H9 (cell line): ENCODE data around the gene SLC13A5. TPM values are rescaled to one million over a fixed set of nuclear protein-coding genes. Genes with fewer than 3 reads are reported as not detected.

Experiments
- DNase-seq: peaks from one replicate; pipeline ENCODE4 v3.0.0-alpha.2; 2017
- H2AFZ ChIP-seq: one replicate; pipeline ENCODE4 v1.6.1; 2013; ENCODE audit warnings: mild to moderate bottlenecking, low read length, control low read depth, moderate library complexity
- H2AK5ac ChIP-seq: 2 replicates; pipeline ENCODE4 v1.6.1; 2013; ENCODE audit warnings: low read length, control low read depth, mixed read lengths; ENCODE audit not compliant: insufficient read length
- H2BK120ac ChIP-seq: one replicate; pipeline ENCODE4 v1.6.1; 2013; ENCODE audit warnings: low read depth, mild to moderate bottlenecking, low read length, control low read depth, inconsistent platforms; ENCODE audit not compliant: poor library complexity, severe bottlenecking
- H2BK12ac ChIP-seq: 2 replicates; pipeline ENCODE4 v1.6.1; 2013; ENCODE audit warnings: low read length, control low read depth, mixed read lengths, low read depth; ENCODE audit not compliant: insufficient read length
- H2BK15ac ChIP-seq: 2 replicates; pipeline ENCODE4 v1.6.1; 2013; ENCODE audit warnings: low read depth, low read length, control low read depth
- H2BK20ac ChIP-seq: one replicate; pipeline ENCODE4 v1.6.1; 2013; ENCODE audit warnings: low read depth, mild to moderate bottlenecking, low read length, control low read depth, inconsistent platforms; ENCODE audit not compliant: poor library complexity, severe bottlenecking
- H2BK5ac ChIP-seq: 2 replicates; pipeline ENCODE4 v1.6.1; 2013; ENCODE audit warnings: low read length, control low read depth, mixed read lengths; ENCODE audit not compliant: insufficient read length
- H3K14ac ChIP-seq: 2 replicates; pipeline ENCODE4 v1.6.1; 2013; ENCODE audit warnings: low read length, control low read depth; ENCODE audit not compliant: insufficient read depth
- H3K18ac ChIP-seq: 2 replicates; pipeline ENCODE4 v1.6.1; 2013; ENCODE audit warnings: low read depth, mild to moderate bottlenecking, mixed read lengths, low read length, control low read depth; ENCODE audit not compliant: insufficient read length
- H3K23ac ChIP-seq: 2 replicates; pipeline ENCODE4 v1.6.1; 2013; ENCODE audit warnings: low read length, control low read depth, mixed read lengths, low read depth; ENCODE audit not compliant: insufficient read length
- H3K23me2 ChIP-seq: 2 replicates; pipeline ENCODE4 v1.6.1; 2013; ENCODE audit warnings: low read depth, mild to moderate bottlenecking, mixed read lengths, low read length, control low read depth; ENCODE audit not compliant: insufficient read length, poor library complexity, severe bottlenecking
- H3K27ac ChIP-seq: 2 replicates; pipeline ENCODE4 v1.5.1; 2013; ENCODE audit warnings: low read length, control low read depth, mixed read lengths, low read depth; ENCODE audit not compliant: insufficient read length
- H3K27me3 ChIP-seq: 2 replicates; pipeline ENCODE4 v1.6.1; 2013; ENCODE audit warnings: low read length, control low read depth, inconsistent platforms; ENCODE audit not compliant: insufficient read depth
- H3K4ac ChIP-seq: 2 replicates; pipeline ENCODE4 v1.6.1; 2013; ENCODE audit warnings: low read depth, mild to moderate bottlenecking, control low read depth, inconsistent platforms, low read length, moderate library complexity
- H3K4me1 ChIP-seq: 2 replicates; pipeline ENCODE4 v1.6.1; 2013; ENCODE audit warnings: low read length, control low read depth, inconsistent platforms; ENCODE audit not compliant: insufficient read depth
- H3K4me2 ChIP-seq: 2 replicates; pipeline ENCODE4 v1.6.1; 2013; ENCODE audit warnings: low read length, control low read depth, mixed read lengths; ENCODE audit not compliant: insufficient read length, insufficient read depth
- H3K56ac ChIP-seq: 2 replicates; pipeline ENCODE4 v1.6.1; 2013; ENCODE audit warnings: low read depth, mild to moderate bottlenecking, mixed read lengths, low read length, control low read depth; ENCODE audit not compliant: insufficient read length
- H3K79me1 ChIP-seq: 2 replicates; pipeline ENCODE4 v1.6.1; 2013; ENCODE audit warnings: low read depth, mild to moderate bottlenecking, moderate library complexity, low read length, control low read depth, inconsistent platforms; ENCODE audit not compliant: insufficient read depth, poor library complexity, severe bottlenecking
- H3K79me2 ChIP-seq: 2 replicates; pipeline ENCODE4 v1.6.1; 2013; ENCODE audit warnings: low read length, control low read depth, inconsistent platforms; ENCODE audit not compliant: insufficient read depth
- H3K9ac ChIP-seq: 2 replicates; pipeline ENCODE4 v1.6.1; 2013; ENCODE audit warnings: low read length, control low read depth, mixed read lengths; ENCODE audit not compliant: insufficient read length; ENCODE audit errors: extremely low read depth
- H3K9me3 ChIP-seq: one replicate; pipeline ENCODE4 v1.6.1; 2013; ENCODE audit warnings: low read depth, low read length, inconsistent platforms; ENCODE audit not compliant: control insufficient read depth
- H3T11ph ChIP-seq: one replicate; pipeline ENCODE4 v1.6.1; 2013; ENCODE audit warnings: mild to moderate bottlenecking, low read length, control low read depth, inconsistent platforms
- H4K20me1 ChIP-seq: one replicate; pipeline ENCODE4 v1.6.1; 2013; ENCODE audit not compliant: control insufficient read depth, insufficient read length, insufficient read depth
- H4K5ac ChIP-seq: 2 replicates; pipeline ENCODE4 v1.6.1; 2013; ENCODE audit warnings: low read depth, mild to moderate bottlenecking, mixed read lengths, low read length, control low read depth; ENCODE audit not compliant: insufficient read length
- H4K8ac ChIP-seq: replicated peaks from 2 replicates; pipeline ENCODE4 v1.6.1; 2013; ENCODE audit warnings: low read length, control low read depth, mixed read lengths, low read depth; ENCODE audit not compliant: insufficient read length
- H4K91ac ChIP-seq: 2 replicates; pipeline ENCODE4 v1.6.1; 2013; ENCODE audit warnings: low read depth, mild to moderate bottlenecking, moderate library complexity, mixed read lengths, low read length, control low read depth; ENCODE audit not compliant: insufficient read length
- H3K27ac Mint-ChIP-seq, 3 experiments: 2 replicates in 2 of 3; 3 replicates in 1 of 3; pipeline ENCODE4 v1.8.0; 2020 to 2021; ENCODE audit warnings: mixed read lengths in 3 of 3, mild to moderate bottlenecking in 1 of 3, moderate library complexity in 1 of 3
- H3K27me3 Mint-ChIP-seq: 2 replicates; pipeline ENCODE4 v1.8.0; 2021; ENCODE audit warnings: low read depth, mild to moderate bottlenecking, moderate library complexity, mixed read lengths
- H3K36me3 Mint-ChIP-seq, 3 experiments: 2 replicates in 2 of 3; 3 replicates in 1 of 3; pipeline ENCODE4 v1.8.0; 2020 to 2021; ENCODE audit warnings: low read depth in 3 of 3, mixed read lengths in 3 of 3; ENCODE audit not compliant: insufficient read depth in 1 of 3
- H3K4me1 Mint-ChIP-seq, 2 experiments: 2 replicates each; pipeline ENCODE4 v1.8.0; 2020; ENCODE audit warnings: mixed read lengths in 2 of 2
- H3K4me3 Mint-ChIP-seq, 2 experiments: 2 replicates in 1 of 2; 3 replicates in 1 of 2; pipeline ENCODE4 v1.8.0; 2020 to 2021; ENCODE audit warnings: mild to moderate bottlenecking in 2 of 2, mixed read lengths in 2 of 2, moderate library complexity in 1 of 2
- H3K9me3 Mint-ChIP-seq, 2 experiments: 2 replicates in 1 of 2; 3 replicates in 1 of 2; pipeline ENCODE4 v1.8.0; 2020; ENCODE audit warnings: mild to moderate bottlenecking in 2 of 2, mixed read lengths in 2 of 2, moderate library complexity in 1 of 2
- whole genome bisulfite sequencing: extraction: QIAGEN DNeasy Blood & Tissue Kit; methylation state at CpG from one replicate; pipeline ENCODE4 v1.1.7; 2013; ENCODE audit warnings: missing lambda C conversion rate, low lambda C conversion rate, mixed read lengths; ENCODE audit not compliant: insufficient read length; ENCODE audit errors: extremely low coverage; 5-methylcytosine and 5-hydroxymethylcytosine counted together
- total RNA-seq: library from RNA; stranded (reverse); gene quantifications from 2 replicates; pipeline ENCODE4 v1.2.1, GENCODE V29; 2021
- TF ChIP-seq, protein P1 (sequence below): fragments of 200-600 bp; sonication (generic); conservative IDR thresholded peaks from 3 replicates; pipeline ENCODE4 v1.8.0; 2021; ENCODE audit warnings: antibody characterized with exemption, mild to moderate bottlenecking

The SLC13A5 gene
- total RNA-seq, 1 experiment from 2014 or later, result 1.6 TPM

DNA sequence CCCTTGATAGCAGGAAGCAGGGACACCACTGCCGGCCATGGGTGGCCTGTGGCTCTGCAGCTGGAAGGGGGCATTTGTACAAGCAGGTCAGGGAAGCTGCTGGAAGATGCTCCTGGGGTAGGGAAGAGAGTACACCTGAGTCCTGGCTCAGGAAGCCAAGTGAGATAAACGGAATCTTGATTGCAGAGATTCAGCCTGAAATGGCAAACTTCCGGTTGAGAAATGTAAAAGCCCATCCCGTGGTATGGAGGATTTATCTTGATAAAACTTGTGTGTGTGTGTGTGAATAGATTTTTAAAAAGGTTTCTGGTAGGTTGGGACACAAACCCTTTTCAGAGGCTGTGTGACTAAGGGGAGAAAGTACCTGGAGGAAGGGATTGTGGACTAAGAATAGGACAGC lies 32.0 kb downstream of the SLC13A5 start:
- Histone ChIP-seq H3K9me3 (no peaks in the 10 kb centered on the region), H4K91ac (no peak overlapping the region), H2BK5ac (no peak overlapping the region), H3K27ac (no peak overlapping the region), H3K18ac (no peak overlapping the region), H3K56ac (no peak overlapping the region), H4K5ac (no peak overlapping the region), H4K8ac (no peak overlapping the region), H2AK5ac (no peak overlapping the region), H3K27me3 (no peaks in the 10 kb centered on the region), H3K79me1 (no peaks in the 10 kb centered on the region), H3K14ac (no peak overlapping the region), H2AFZ (no peak overlapping the region), H4K20me1 (no peaks in the 10 kb centered on the region), H3K4me2 (no peak overlapping the region), H3K4ac (no peak overlapping the region), H2BK12ac (no peak overlapping the region), H3K23me2 (no peaks in the 10 kb centered on the region), H2BK120ac (no peak overlapping the region), H2BK15ac (no peak overlapping the region), H3K4me1 (no peaks in the 10 kb centered on the region), H3K79me2 (no peaks in the 10 kb centered on the region), H2BK20ac (no peak overlapping the region), H3T11ph (no peak overlapping the region), H3K9ac (no peak overlapping the region), H3K23ac (no peak overlapping the region)
- H3K4me1 Mint-ChIP-seq, result peaks cover 2 to 5% of the 10 kb centered on the region in 2 experiments; a peak in 2 of 4 replicates
- DNase-seq, result no peak
- no peaks in the 10 kb centered on the region for H3K36me3 Mint-ChIP-seq
- WGBS, result no CpG with 5 or more reads among the region's 4 CpGs
- no peak overlapping the region for H3K4me3 Mint-ChIP-seq
- no peaks in the 10 kb centered on the region; a peak in 1 of 5 replicates for H3K9me3 Mint-ChIP-seq
- peaks cover 5% of the 10 kb centered on the region for H3K27me3 Mint-ChIP-seq
- TF ChIP-seq, protein P1, sequence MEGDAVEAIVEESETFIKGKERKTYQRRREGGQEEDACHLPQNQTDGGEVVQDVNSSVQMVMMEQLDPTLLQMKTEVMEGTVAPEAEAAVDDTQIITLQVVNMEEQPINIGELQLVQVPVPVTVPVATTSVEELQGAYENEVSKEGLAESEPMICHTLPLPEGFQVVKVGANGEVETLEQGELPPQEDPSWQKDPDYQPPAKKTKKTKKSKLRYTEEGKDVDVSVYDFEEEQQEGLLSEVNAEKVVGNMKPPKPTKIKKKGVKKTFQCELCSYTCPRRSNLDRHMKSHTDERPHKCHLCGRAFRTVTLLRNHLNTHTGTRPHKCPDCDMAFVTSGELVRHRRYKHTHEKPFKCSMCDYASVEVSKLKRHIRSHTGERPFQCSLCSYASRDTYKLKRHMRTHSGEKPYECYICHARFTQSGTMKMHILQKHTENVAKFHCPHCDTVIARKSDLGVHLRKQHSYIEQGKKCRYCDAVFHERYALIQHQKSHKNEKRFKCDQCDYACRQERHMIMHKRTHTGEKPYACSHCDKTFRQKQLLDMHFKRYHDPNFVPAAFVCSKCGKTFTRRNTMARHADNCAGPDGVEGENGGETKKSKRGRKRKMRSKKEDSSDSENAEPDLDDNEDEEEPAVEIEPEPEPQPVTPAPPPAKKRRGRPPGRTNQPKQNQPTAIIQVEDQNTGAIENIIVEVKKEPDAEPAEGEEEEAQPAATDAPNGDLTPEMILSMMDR, result no peak
- H3K27ac Mint-ChIP-seq, result no peak overlapping the region
